HCT116 (cell line): ENCODE results near the gene FPR2. TPM values are rescaled to one million over a fixed set of nuclear protein-coding genes. Genes with fewer than 3 reads are reported as not detected.

ENCODE experiments used
- ATAC-seq: fragments of 200-7000 bp; cut with Tn5 transposase; 2 replicates; pipeline ENCODE4 v1.9.1; 2020; ENCODE audit warnings: mild to moderate bottlenecking, moderate library complexity
- BruUV-seq: library from RNA; stranded (reverse); fragments of 400-500 nt; replicated peaks from 2 replicates; lab custom pipeline; 2021; lab: Mats Ljungman, UMichigan
- CTCF ChIA-PET: fragments of 300-600 bp; sonication (Branson Sonifier 250); formaldehyde crosslinking; loops from one replicate; lab custom pipeline; 2021; ENCODE audit warnings: antibody characterized with exemption; lab: Charles Lee
- POLR2A ChIA-PET: fragments of 300-600, 350-600 bp; sonication (Branson Sonifier 250); formaldehyde crosslinking; loops from one replicate; lab custom pipeline; 2021; ENCODE audit warnings: antibody characterized with exemption; lab: Charles Lee
- RAD21 ChIA-PET, 2 experiments: fragments of 300-600 bp; sonication (Branson Sonifier 250); formaldehyde crosslinking; loops; one replicate each; lab custom pipeline; 2023; ENCODE audit warnings: low total read pairs in 2 of 2; ENCODE audit not compliant: uncharacterized antibody in 2 of 2, unreplicated experiment in 2 of 2, low non-redundant PET in 1 of 2; lab: Charles Lee
- DNase-seq: peaks from one replicate; pipeline ENCODE4 v3.0.0-alpha.2; 2010; ENCODE audit warnings: low read depth, low spot score
- H2AFZ ChIP-seq: fragments of 200-600 bp; shearing (Covaris generic), sonication (generic); 2 replicates; pipeline ENCODE4 v1.6.1; 2017; ENCODE audit warnings: low read depth, mixed run types, mixed read lengths, antibody characterized with exemption, low read length; ENCODE audit not compliant: poor library complexity, severe bottlenecking
- H3K27ac ChIP-seq: 2 replicates; pipeline ENCODE4 v1.5.1; 2012; ENCODE audit warnings: low read depth, low read length
- H3K27me3 ChIP-seq: fragments of 200-600 bp; sonication (generic); 2 replicates; pipeline ENCODE4 v1.6.1; 2016; ENCODE audit warnings: mixed run types, low read length, mixed read lengths; ENCODE audit not compliant: insufficient read depth
- H3K36me3 ChIP-seq, 2 experiments: fragments of 200-500 bp in 1 of 2; fragments of 200-600 bp in 1 of 2; sonication (Bioruptor generic) in 1 of 2; sonication (generic) in 1 of 2; 2 replicates each; pipeline versions ENCODE4 v1.5.1 to v1.6.1; 2014 to 2016; ENCODE audit warnings: low read length in 2 of 2, inconsistent platforms in 1 of 2, mixed read lengths in 1 of 2, mixed run types in 1 of 2; ENCODE audit not compliant: insufficient read depth in 2 of 2, control insufficient read depth in 1 of 2
- H3K4me1 ChIP-seq, 2 experiments: fragments of 200-600 bp in 1 of 2; sonication (generic) in 1 of 2; 2 replicates each; pipeline versions ENCODE4 v1.5.1 to v1.6.1; 2012 to 2017; ENCODE audit warnings: low read length in 2 of 2, inconsistent platforms in 1 of 2, mild to moderate bottlenecking in 1 of 2, mixed read lengths in 1 of 2, mixed run types in 1 of 2, moderate library complexity in 1 of 2; ENCODE audit not compliant: insufficient read depth in 2 of 2, control insufficient read depth in 1 of 2
- H3K4me2 ChIP-seq: fragments of 200-600 bp; sonication (generic); 2 replicates; pipeline ENCODE4 v1.6.1; 2017; ENCODE audit warnings: mixed run types, low read length, mixed read lengths
- H3K4me3 ChIP-seq, 2 experiments: fragments of 200-600 bp in 1 of 2; sonication (generic) in 1 of 2; replicated peaks in 1 of 2; 2 replicates each; pipeline ENCODE4 v1.5.1; 2011 to 2016; ENCODE audit warnings: low read length in 2 of 2, control low read depth in 1 of 2, low read depth in 1 of 2, mild to moderate bottlenecking in 1 of 2, mixed read lengths in 1 of 2, mixed run types in 1 of 2
- H3K79me2 ChIP-seq: fragments of 200-600 bp; sonication (generic); 2 replicates; pipeline ENCODE4 v1.6.1; 2017; ENCODE audit warnings: mild to moderate bottlenecking, mixed run types, low read length, moderate library complexity, mixed read lengths; ENCODE audit not compliant: insufficient read depth
- H3K9ac ChIP-seq: fragments of 200-600 bp; sonication (generic); 2 replicates; pipeline ENCODE4 v1.6.1; 2016; ENCODE audit warnings: low read length, mixed read lengths
- H3K9me2 ChIP-seq: fragments of 200-600 bp; sonication (generic), shearing (Covaris generic); 2 replicates; pipeline ENCODE4 v1.6.1; 2017; ENCODE audit warnings: mixed run types, mild to moderate bottlenecking, moderate library complexity; ENCODE audit not compliant: insufficient read depth
- H3K9me3 ChIP-seq, 2 experiments: fragments of 200-500 bp in 1 of 2; fragments of 200-600 bp in 1 of 2; sonication (Bioruptor generic) in 1 of 2; sonication (generic) in 1 of 2; 2 replicates each; pipeline ENCODE4 v1.6.1; 2014 to 2017; ENCODE audit warnings: low read length in 2 of 2, mixed read lengths in 2 of 2, inconsistent platforms in 1 of 2, low read depth in 1 of 2, mild to moderate bottlenecking in 1 of 2, mixed run types in 1 of 2, moderate library complexity in 1 of 2; ENCODE audit not compliant: control insufficient read depth in 1 of 2, insufficient read depth in 1 of 2
- H4K20me1 ChIP-seq: fragments of 200-600 bp; sonication (generic), shearing (Covaris generic); 2 replicates; pipeline ENCODE4 v1.6.1; 2017; ENCODE audit warnings: mixed run types, mild to moderate bottlenecking, moderate library complexity; ENCODE audit not compliant: insufficient read depth
- CEBPB ChIP-seq: IDR thresholded peaks from 2 replicates; pipeline ENCODE4 v1.6.1; 2012; ENCODE audit warnings: low read depth
- EGR1 ChIP-seq: IDR thresholded peaks from 2 replicates; pipeline ENCODE4 v1.6.1; 2012; ENCODE audit warnings: low read depth
- EZH2 ChIP-seq: fragments of 200-600 bp; sonication (generic); IDR thresholded peaks from 2 replicates; pipeline ENCODE4 v1.6.1; 2017; ENCODE audit warnings: antibody characterized with exemption, mixed run types
- EZH2phosphoT487 ChIP-seq: fragments of 200-600 bp; IDR thresholded peaks from 2 replicates; pipeline ENCODE4 v1.6.1; 2018; ENCODE audit warnings: antibody characterized with exemption, borderline replicate concordance
- JUND ChIP-seq: IDR thresholded peaks from 2 replicates; pipeline ENCODE4 v1.6.1; 2012
- POLR2A ChIP-seq: IDR thresholded peaks from 2 replicates; pipeline ENCODE4 v1.7.0; 2011; ENCODE audit warnings: borderline replicate concordance; ENCODE audit not compliant: insufficient read depth, insufficient read length; ENCODE audit errors: extremely low read depth
- POLR2AphosphoS5 ChIP-seq: IDR thresholded peaks from 2 replicates; pipeline ENCODE4 v1.6.1; 2011; ENCODE audit warnings: mild to moderate bottlenecking, low read depth, low read length, moderate library complexity
- RAD21 ChIP-seq: IDR thresholded peaks from 2 replicates; pipeline ENCODE4 v1.6.1; 2012; ENCODE audit warnings: low read depth, mild to moderate bottlenecking
- SIN3A ChIP-seq: IDR thresholded peaks from 2 replicates; pipeline ENCODE4 v1.6.1; 2012; ENCODE audit warnings: low read depth
- YY1 ChIP-seq: IDR thresholded peaks from 2 replicates; pipeline ENCODE4 v1.6.1; 2011; ENCODE audit warnings: low read length, low read depth, moderate library complexity, mild to moderate bottlenecking; ENCODE audit not compliant: insufficient replicate concordance; ENCODE audit errors: extremely low read depth
- ZFX ChIP-seq: fragments of 450-650 bp; IDR thresholded peaks from 2 replicates; pipeline ENCODE4 v1.6.1; 2017
- intact Hi-C: fragments of 100-400 bp; cut with micrococcal nuclease; formaldehyde crosslinking; loops from 2 replicates; pipeline ENCODE4 v1.10.0; 2022
- total RNA-seq: library from RNA; stranded (reverse); gene quantifications from one replicate; pipeline ENCODE4 v1.2.1, GENCODE V29; 2021; ENCODE audit not compliant: unreplicated experiment
- TF ChIP-seq, protein P1 (sequence below), 3 experiments: fragments of 200-600 bp in 1 of 3; sonication (generic) in 1 of 3; IDR thresholded peaks in 2 of 3; conservative IDR thresholded peaks in 1 of 3; 2 replicates each; pipeline ENCODE4 v1.5.1; 2012 to 2017; ENCODE audit warnings: low read depth in 2 of 3, low read length in 2 of 3, antibody characterized with exemption in 1 of 3, borderline replicate concordance in 1 of 3, control low read depth in 1 of 3, mild to moderate bottlenecking in 1 of 3, mixed read lengths in 1 of 3, mixed run types in 1 of 3, moderate library complexity in 1 of 3; ENCODE audit not compliant: insufficient read depth in 1 of 3
- TF ChIP-seq, protein P2 (sequence below): IDR thresholded peaks from 2 replicates; pipeline ENCODE4 v1.6.1; 2012

Gene FPR2
- total RNA-seq, 1 experiment from 2014 or later: not detected

DNA sequence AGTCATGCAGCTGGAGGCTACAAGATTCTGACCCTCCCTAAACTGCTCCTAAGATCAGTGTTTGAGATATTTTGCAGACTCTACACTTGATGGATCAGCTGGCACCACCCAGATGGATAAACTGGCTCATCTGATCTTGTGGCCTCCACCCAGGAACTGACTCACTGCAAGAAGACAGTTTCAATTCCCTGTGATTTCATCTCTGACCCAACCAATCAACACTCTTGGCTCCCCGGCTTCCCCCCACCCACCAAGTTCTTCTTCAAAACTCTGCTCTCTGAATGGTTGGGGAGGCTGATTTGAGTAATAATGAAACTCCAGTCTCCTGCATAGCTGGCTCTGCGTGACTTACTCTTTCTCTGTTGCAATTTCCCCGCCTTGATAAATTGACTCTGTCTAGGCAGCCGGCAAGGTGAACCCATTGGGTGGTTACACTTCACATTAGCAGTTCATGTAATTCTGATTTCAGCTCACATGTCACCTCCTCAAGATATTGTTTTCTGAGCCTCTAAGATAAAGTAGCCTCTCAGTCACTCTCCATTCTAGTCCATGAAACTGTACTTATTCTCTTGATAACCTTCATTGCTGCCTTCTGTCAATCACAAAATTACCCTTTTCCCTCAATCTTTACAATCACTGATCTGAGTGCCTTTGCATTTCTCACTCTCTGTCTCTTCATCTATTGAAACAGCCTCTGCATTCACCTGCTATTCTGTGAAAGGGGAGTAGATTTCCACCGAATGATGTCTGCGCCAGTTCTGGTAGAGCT lies 24.1 kb downstream of the FPR2 start:
- no peak overlapping the region for H3K27ac ChIP-seq

More for the DNA sequence above, 24.1 kb downstream of the FPR2 start:
- Histone ChIP-seq H3K4me3 (no peak overlapping the region), H3K27me3 (no peaks in the 10 kb centered on the region), H3K9me2 (no peaks in the 10 kb centered on the region), H3K79me2 (no peaks in the 10 kb centered on the region), H3K4me2 (no peak overlapping the region), H2AFZ (no peak overlapping the region), H3K36me3 (no peaks in the 10 kb centered on the region), H3K9me3 (no peaks in the 10 kb centered on the region), H4K20me1 (no peaks in the 10 kb centered on the region), H3K9ac (no peak overlapping the region), H3K4me1 (no peaks in the 10 kb centered on the region)
- intact Hi-C loops: loop anchor here (10.0 kb wide), 1 partner anchor 450 kb away; no protein-coding TSS in a partner anchor
- ChIA-PET POLR2A (no interaction called here), CTCF (no interaction called here), RAD21 (no interaction called here)
- no peak for DNase-seq
- no TSS peak for BruUV-seq
- no peak for ATAC-seq
- TF ChIP-seq ZFX (no peak), CEBPB (no peak), JUND (no peak), POLR2AphosphoS5 (no peak), EZH2 (no peak), RAD21 (no peak), POLR2A (no peak), YY1 (no peak), EGR1 (no peak), EZH2phosphoT487 (no peak), SIN3A (no peak)
- TF ChIP-seq, protein P1, sequence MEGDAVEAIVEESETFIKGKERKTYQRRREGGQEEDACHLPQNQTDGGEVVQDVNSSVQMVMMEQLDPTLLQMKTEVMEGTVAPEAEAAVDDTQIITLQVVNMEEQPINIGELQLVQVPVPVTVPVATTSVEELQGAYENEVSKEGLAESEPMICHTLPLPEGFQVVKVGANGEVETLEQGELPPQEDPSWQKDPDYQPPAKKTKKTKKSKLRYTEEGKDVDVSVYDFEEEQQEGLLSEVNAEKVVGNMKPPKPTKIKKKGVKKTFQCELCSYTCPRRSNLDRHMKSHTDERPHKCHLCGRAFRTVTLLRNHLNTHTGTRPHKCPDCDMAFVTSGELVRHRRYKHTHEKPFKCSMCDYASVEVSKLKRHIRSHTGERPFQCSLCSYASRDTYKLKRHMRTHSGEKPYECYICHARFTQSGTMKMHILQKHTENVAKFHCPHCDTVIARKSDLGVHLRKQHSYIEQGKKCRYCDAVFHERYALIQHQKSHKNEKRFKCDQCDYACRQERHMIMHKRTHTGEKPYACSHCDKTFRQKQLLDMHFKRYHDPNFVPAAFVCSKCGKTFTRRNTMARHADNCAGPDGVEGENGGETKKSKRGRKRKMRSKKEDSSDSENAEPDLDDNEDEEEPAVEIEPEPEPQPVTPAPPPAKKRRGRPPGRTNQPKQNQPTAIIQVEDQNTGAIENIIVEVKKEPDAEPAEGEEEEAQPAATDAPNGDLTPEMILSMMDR (IDR thresholded peaks at IDR 0.05 in 2 of 3, conservative IDR thresholded peaks at IDR 0.05 in 1 of 3; ENCODE audit: borderline replicate concordance in 1 of 3, insufficient read depth in 1 of 3, low read depth in 2 of 3, low read length in 2 of 3): no peak
- TF ChIP-seq, protein P2, sequence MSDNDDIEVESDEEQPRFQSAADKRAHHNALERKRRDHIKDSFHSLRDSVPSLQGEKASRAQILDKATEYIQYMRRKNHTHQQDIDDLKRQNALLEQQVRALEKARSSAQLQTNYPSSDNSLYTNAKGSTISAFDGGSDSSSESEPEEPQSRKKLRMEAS: no peak
